Measurements from ENCODE around the gene SLC37A1. TPM values are rescaled to one million over a fixed set of nuclear protein-coding genes. Genes with fewer than 3 reads are reported as not detected.

SLC37A1 gene
- total RNA-seq, 1 experiment from 2014 or later, result 4.9 TPM

GRCh38 chr21:42532466-42533181 lies 19.0 kb downstream of the SLC37A1 start:
- TF ChIP-seq CTCF (IDR thresholded peaks at IDR 0.05; ENCODE audit: unreplicated experiment), result no peak
- Mint-ChIP-seq H3K27ac (ENCODE audit: low read depth, unreplicated experiment) (no peak overlapping the region), H3K9me3 (ENCODE audit: unreplicated experiment) (no peaks in the 10 kb centered on the region), H3K27me3 (ENCODE audit: insufficient read depth, unreplicated experiment) (no peaks in the 10 kb centered on the region), H3K4me3 (ENCODE audit: unreplicated experiment) (no peak overlapping the region), H3K4me1 (ENCODE audit: insufficient read depth, unreplicated experiment) (no peaks in the 10 kb centered on the region), H3K36me3 (ENCODE audit: insufficient read depth, unreplicated experiment) (peaks cover 4% of the 10 kb centered on the region)
- CTCF ChIA-PET, result interaction anchor here (0.6 kb wide), 1 partner anchor 1767 kb away, joined by 3 read pairs; no protein-coding TSS in a partner anchor
- intact Hi-C loops (cut with micrococcal nuclease), result no loop called here
- no TSS peak for BruUV-seq (replicated peaks)
- DNase-seq (ENCODE audit: unreplicated experiment), result no peak
- POLR2A ChIA-PET, result no interaction called here

- intact Hi-C loops (cut with micrococcal nuclease), result no loop called here
- CTCF ChIA-PET, result interaction anchor here (0.6 kb wide), 1 partner anchor 355 kb away, joined by 4 read pairs; no protein-coding TSS in a partner anchor
- Mint-ChIP-seq H3K36me3 (ENCODE audit: insufficient read depth, unreplicated experiment) (peaks cover 4% of the 10 kb centered on the region), H3K27ac (ENCODE audit: low read depth, unreplicated experiment) (no peak overlapping the region), H3K4me3 (ENCODE audit: unreplicated experiment) (no peak overlapping the region), H3K27me3 (ENCODE audit: insufficient read depth, unreplicated experiment) (no peaks in the 10 kb centered on the region), H3K9me3 (ENCODE audit: unreplicated experiment) (no peaks in the 10 kb centered on the region), H3K4me1 (ENCODE audit: insufficient read depth, unreplicated experiment) (no peaks in the 10 kb centered on the region)
- no TSS peak for BruUV-seq (replicated peaks)
- no peak for TF ChIP-seq CTCF (IDR thresholded peaks at IDR 0.05; ENCODE audit: unreplicated experiment)
- DNase-seq (ENCODE audit: unreplicated experiment), result no peak
- POLR2A ChIA-PET, result no interaction called here
Measured at GRCh38 chr21:42533306-42533962, 19.8 kb downstream of the SLC37A1 start.

GRCh38 chr21:42533963-42534355 lies 20.3 kb downstream of the SLC37A1 start:
- H3K4me1 Mint-ChIP-seq (ENCODE audit: insufficient read depth, unreplicated experiment), result no peaks in the 10 kb centered on the region
- no peaks in the 10 kb centered on the region for H3K9me3 Mint-ChIP-seq (ENCODE audit: unreplicated experiment)
- H3K4me3 Mint-ChIP-seq (ENCODE audit: unreplicated experiment), result no peak overlapping the region
- ChIA-PET POLR2A (no interaction called here), CTCF (interaction anchor here (0.6 to 0.7 kb wide), 2 partner anchors 354 to 376 kb away, joined by 3 to 4 read pairs; no protein-coding TSS in a partner anchor)
- no TSS peak for BruUV-seq (replicated peaks)
- H3K27ac Mint-ChIP-seq (ENCODE audit: low read depth, unreplicated experiment), result no peak overlapping the region
- no peaks in the 10 kb centered on the region for H3K27me3 Mint-ChIP-seq (ENCODE audit: insufficient read depth, unreplicated experiment)
- peaks cover 4% of the 10 kb centered on the region for H3K36me3 Mint-ChIP-seq (ENCODE audit: insufficient read depth, unreplicated experiment)
- intact Hi-C loops (cut with micrococcal nuclease), result no loop called here
- no peak for DNase-seq (ENCODE audit: unreplicated experiment)
- TF ChIP-seq CTCF (IDR thresholded peaks at IDR 0.05; ENCODE audit: unreplicated experiment), result no peak

GRCh38 chr21:42534421-42535378 lies 21.0 kb downstream of the SLC37A1 start:
- no peaks in the 10 kb centered on the region for H3K27me3 Mint-ChIP-seq (ENCODE audit: insufficient read depth, unreplicated experiment)
- no peak overlapping the region for H3K27ac Mint-ChIP-seq (ENCODE audit: low read depth, unreplicated experiment)
- no peaks in the 10 kb centered on the region for H3K9me3 Mint-ChIP-seq (ENCODE audit: unreplicated experiment)
- no peak for TF ChIP-seq CTCF (IDR thresholded peaks at IDR 0.05; ENCODE audit: unreplicated experiment)
- BruUV-seq (replicated peaks), result no TSS peak
- ChIA-PET POLR2A (no interaction called here), CTCF (interaction anchor here (0.7 kb wide), 2 partner anchors 59 to 377 kb away, joined by 3 read pairs; no protein-coding TSS in a partner anchor)
- H3K36me3 Mint-ChIP-seq (ENCODE audit: insufficient read depth, unreplicated experiment), result peaks cover 4% of the 10 kb centered on the region
- DNase-seq (ENCODE audit: unreplicated experiment), result no peak
- intact Hi-C loops (cut with micrococcal nuclease), result no loop called here
- H3K4me3 Mint-ChIP-seq (ENCODE audit: unreplicated experiment), result no peak overlapping the region
- no peaks in the 10 kb centered on the region for H3K4me1 Mint-ChIP-seq (ENCODE audit: insufficient read depth, unreplicated experiment)

Data from MCF 10A (cell line).